GM12878 (cell line): ENCODE data around the gene BPI. TPM values are rescaled to one million over a fixed set of nuclear protein-coding genes. Genes with fewer than 3 reads are reported as not detected.
A peak's percentile ranks its signal among the peaks of the same experiment; 100 is the strongest.

ENCODE experiments used
- ATAC-seq: fragments of 200-7000 bp; cut with Tn5 transposase; 3 replicates; pipeline ENCODE4 v1.9.1; 2020; ENCODE audit warnings: mild to moderate bottlenecking, moderate library complexity
- BruUV-seq: library from RNA; stranded (reverse); fragments of 400-500 nt; replicated peaks from 2 replicates; lab custom pipeline; 2021; lab: Mats Ljungman, UMichigan
- CTCF ChIA-PET: fragments of 300-600 bp; sonication (Branson Sonifier 250); formaldehyde crosslinking; extraction: SDS; loops from one replicate; lab custom pipeline; 2021; ENCODE audit warnings: inconsistent platforms; lab: Yijun Ruan, JAX
- POLR2A ChIA-PET: fragments of 350-600 bp; formaldehyde crosslinking; extraction: SDS; loops from one replicate; lab custom pipeline; 2021; ENCODE audit warnings: inconsistent platforms; lab: Charles Lee
- RAD21 ChIA-PET: fragments of 300-600 bp; sonication (Branson Sonifier 250); formaldehyde crosslinking; loops from one replicate; lab custom pipeline; 2023; ENCODE audit warnings: antibody characterized with exemption; ENCODE audit not compliant: unreplicated experiment; lab: Charles Lee
- SMC1A ChIA-PET: fragments of 300-600 bp; sonication (Branson Sonifier 250); formaldehyde crosslinking; loops from one replicate; lab custom pipeline; 2023; ENCODE audit not compliant: unreplicated experiment, uncharacterized antibody; lab: Charles Lee
- DNase-seq: peaks from one replicate; pipeline ENCODE4 v3.0.0-alpha.2; 2011; ENCODE audit warnings: low read depth, low spot score
- FAIRE-seq: peaks from 3 replicates; lab custom pipeline; 2011; peaks lifted over from hg19 to GRCh38; lab: Jason Lieb, UNC
- H2AFZ ChIP-seq: 2 replicates; pipeline ENCODE4 v1.6.0; 2011; ENCODE audit warnings: low read depth, low read length, control low read depth; ENCODE audit not compliant: control insufficient read depth
- H3K27ac ChIP-seq: 2 replicates; pipeline ENCODE4 v1.5.1; 2011; ENCODE audit warnings: control low read depth; ENCODE audit not compliant: control insufficient read depth, insufficient read depth
- H3K27me3 ChIP-seq, 2 experiments: replicated peaks in 1 of 2; 2 replicates each; pipeline versions ENCODE4 v1.6.0 to v1.6.1; 2011; ENCODE audit warnings: low read length in 1 of 2; ENCODE audit not compliant: control insufficient read depth in 2 of 2, insufficient read depth in 2 of 2
- H3K36me3 ChIP-seq, 2 experiments: 2 replicates each; pipeline ENCODE4 v1.5.1; 2011; ENCODE audit warnings: low read length in 1 of 2; ENCODE audit not compliant: control insufficient read depth in 2 of 2, insufficient read depth in 2 of 2
- H3K4me1 ChIP-seq: 2 replicates; pipeline ENCODE4 v1.6.1; 2011; ENCODE audit warnings: mild to moderate bottlenecking, low read length, moderate library complexity, mixed read lengths; ENCODE audit not compliant: control insufficient read depth, insufficient read depth
- H3K4me2 ChIP-seq: 2 replicates; pipeline ENCODE4 v1.6.0; 2011; ENCODE audit warnings: control low read depth; ENCODE audit not compliant: control insufficient read depth, insufficient read depth
- H3K4me3 ChIP-seq: fragments of 200-600 bp; sonication (generic); 2 replicates; pipeline ENCODE4 v1.5.1; 2016
- H3K79me2 ChIP-seq: 2 replicates; pipeline ENCODE4 v1.6.0; 2011; ENCODE audit warnings: low read length; ENCODE audit not compliant: control insufficient read depth, insufficient read depth
- H3K9ac ChIP-seq: 2 replicates; pipeline ENCODE4 v1.8.0; 2011; ENCODE audit warnings: low read length, control low read depth, mixed read lengths; ENCODE audit not compliant: control insufficient read depth, insufficient read depth
- H3K9me3 ChIP-seq: replicated peaks from 3 replicates; pipeline ENCODE4 v1.5.1; 2011; ENCODE audit warnings: mild to moderate bottlenecking, low read length; ENCODE audit not compliant: control insufficient read depth, insufficient read depth
- H4K20me1 ChIP-seq: 2 replicates; pipeline ENCODE4 v1.6.0; 2011; ENCODE audit not compliant: control insufficient read depth, insufficient read depth
- ATF7 ChIP-seq: fragments of 450-650 bp; IDR thresholded peaks from 2 replicates; pipeline ENCODE4 v1.6.1; 2016; ENCODE audit warnings: low read depth, mild to moderate bottlenecking
- DPF2 ChIP-seq: fragments of 450-650 bp; IDR thresholded peaks from 2 replicates; pipeline ENCODE4 v1.6.1; 2017; ENCODE audit warnings: mild to moderate bottlenecking
- GABPA ChIP-seq: IDR thresholded peaks from 2 replicates; pipeline ENCODE4 v1.6.1; 2014; ENCODE audit warnings: antibody characterized with exemption, low read depth, mild to moderate bottlenecking, inconsistent platforms
- SIN3A ChIP-seq: IDR thresholded peaks from 2 replicates; pipeline ENCODE4 v1.6.1; 2012; ENCODE audit warnings: low read depth, low read length, improper control_type of control experiment
- SPI1 ChIP-seq: IDR thresholded peaks from 2 replicates; pipeline ENCODE4 v1.6.1; 2011; ENCODE audit warnings: low read depth, mild to moderate bottlenecking, low read length, moderate library complexity, borderline replicate concordance; ENCODE audit not compliant: insufficient read depth
- WGBS: methylation state at CpG from one replicate; pipeline ENCODE4 v1.1.6; 2016; ENCODE audit warnings: low lambda C conversion rate; ENCODE audit not compliant: insufficient replicate concordance, insufficient coverage; ENCODE audit errors: missing lambda C conversion rate; 5-methylcytosine and 5-hydroxymethylcytosine counted together
- in situ Hi-C: fragments of 300-500 bp; cut with MboI; formaldehyde crosslinking; loops from 9 replicates; pipeline ENCODE4 v1.14.3; 2018; ENCODE audit warnings: mixed read lengths
- intact Hi-C: fragments of 100-400 bp; cut with micrococcal nuclease; formaldehyde crosslinking; loops from one replicate; pipeline ENCODE4 v1.14.2; 2022; ENCODE audit not compliant: unreplicated experiment
- polyA plus RNA-seq, 11 experiments: library from polyadenylated mRNA; depleted of rRNA in 4 of 11; unstranded in 6 of 11; stranded (reverse) in 5 of 11; fragments of >200 nt; fragmentation: Nextera tagmentation in 4 of 11; fragmentation: Illumina TruSeq in 1 of 11; extraction: Ambion mirVana in 4 of 11; extraction: Trizol in 1 of 11; gene quantifications; 1 replicate in 1 of 11; 2 replicates in 10 of 11; pipeline versions ENCODE4 v1.2.1 to v1.2.3, GENCODE V29; 2011 to 2016; ENCODE audit warnings: inconsistent platforms in 2 of 11, missing spikeins in 2 of 11, low read depth in 1 of 11
- total RNA-seq, 4 experiments: library from RNA; depleted of rRNA in 3 of 4; stranded (reverse); fragments of >200 nt in 3 of 4; fragmentation: Illumina TruSeq in 1 of 4; extraction: Trizol in 1 of 4; gene quantifications; 2 replicates each; pipeline versions ENCODE4 v1.2.1 to v1.2.3, GENCODE V29; 2013 to 2021
- TF ChIP-seq, protein P1 (sequence below): fragments of 450-650 bp; IDR thresholded peaks from 2 replicates; pipeline ENCODE4 v1.6.1; 2014; ENCODE audit warnings: mild to moderate bottlenecking
- TF ChIP-seq, protein P2 (sequence below): IDR thresholded peaks from 2 replicates; pipeline ENCODE4 v1.6.1; 2011; ENCODE audit warnings: mild to moderate bottlenecking, low read depth, low read length, moderate library complexity; ENCODE audit not compliant: insufficient replicate concordance
- TF ChIP-seq, protein P3 (sequence below): fragments of 450-650 bp; IDR thresholded peaks from 2 replicates; pipeline ENCODE4 v1.6.1; 2016; ENCODE audit warnings: mild to moderate bottlenecking

BPI gene
- total and polyA plus RNA-seq, 10 of the 15 experiments (the other 5 are each of a cell fraction or from before 2014, with no cell fraction given), result not detected

DNA sequence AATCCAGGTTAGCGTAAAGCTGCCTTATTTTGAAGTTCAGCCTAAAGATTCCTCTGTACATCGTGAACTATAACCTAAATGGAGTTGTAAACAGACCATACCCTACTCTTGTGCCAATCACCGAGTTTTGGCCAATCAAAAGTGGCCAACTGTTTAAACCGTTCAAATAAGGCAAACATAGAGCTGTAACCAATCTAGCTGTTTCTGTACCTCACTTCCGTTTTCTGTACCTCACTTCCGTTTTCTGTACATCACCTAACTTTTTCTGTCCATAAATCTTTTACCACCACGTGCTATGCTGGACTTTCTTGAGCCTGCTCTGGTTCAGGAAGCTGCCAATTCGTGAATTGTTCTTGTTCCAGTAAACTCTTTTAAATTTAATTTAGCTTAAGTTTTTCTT lies 82.0 kb downstream of the BPI start:
- Histone ChIP-seq H4K20me1 (no peaks in the 10 kb centered on the region), H3K79me2 (no peaks in the 10 kb centered on the region), H3K36me3 (no peaks in the 10 kb centered on the region), H3K9ac (no peak overlapping the region)
- ChIA-PET POLR2A (no interaction called here), SMC1A (no interaction called here)
- no peak for FAIRE-seq
- TF ChIP-seq ATF7 (no peak), SIN3A (no peak), GABPA (peak; percentile 54; the same call in 1 of the 2 replicates), SPI1 (peak; percentile 45; the same call in 1 of the 2 replicates), DPF2 (no peak)
- TF ChIP-seq, protein P1, sequence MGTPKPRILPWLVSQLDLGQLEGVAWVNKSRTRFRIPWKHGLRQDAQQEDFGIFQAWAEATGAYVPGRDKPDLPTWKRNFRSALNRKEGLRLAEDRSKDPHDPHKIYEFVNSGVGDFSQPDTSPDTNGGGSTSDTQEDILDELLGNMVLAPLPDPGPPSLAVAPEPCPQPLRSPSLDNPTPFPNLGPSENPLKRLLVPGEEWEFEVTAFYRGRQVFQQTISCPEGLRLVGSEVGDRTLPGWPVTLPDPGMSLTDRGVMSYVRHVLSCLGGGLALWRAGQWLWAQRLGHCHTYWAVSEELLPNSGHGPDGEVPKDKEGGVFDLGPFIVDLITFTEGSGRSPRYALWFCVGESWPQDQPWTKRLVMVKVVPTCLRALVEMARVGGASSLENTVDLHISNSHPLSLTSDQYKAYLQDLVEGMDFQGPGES, result no peak
- TF ChIP-seq, protein P2, sequence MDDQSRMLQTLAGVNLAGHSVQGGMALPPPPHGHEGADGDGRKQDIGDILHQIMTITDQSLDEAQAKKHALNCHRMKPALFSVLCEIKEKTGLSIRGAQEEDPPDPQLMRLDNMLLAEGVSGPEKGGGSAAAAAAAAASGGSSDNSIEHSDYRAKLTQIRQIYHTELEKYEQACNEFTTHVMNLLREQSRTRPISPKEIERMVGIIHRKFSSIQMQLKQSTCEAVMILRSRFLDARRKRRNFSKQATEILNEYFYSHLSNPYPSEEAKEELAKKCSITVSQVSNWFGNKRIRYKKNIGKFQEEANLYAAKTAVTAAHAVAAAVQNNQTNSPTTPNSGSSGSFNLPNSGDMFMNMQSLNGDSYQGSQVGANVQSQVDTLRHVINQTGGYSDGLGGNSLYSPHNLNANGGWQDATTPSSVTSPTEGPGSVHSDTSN, result peak; percentile 27
- TF ChIP-seq, protein P3, sequence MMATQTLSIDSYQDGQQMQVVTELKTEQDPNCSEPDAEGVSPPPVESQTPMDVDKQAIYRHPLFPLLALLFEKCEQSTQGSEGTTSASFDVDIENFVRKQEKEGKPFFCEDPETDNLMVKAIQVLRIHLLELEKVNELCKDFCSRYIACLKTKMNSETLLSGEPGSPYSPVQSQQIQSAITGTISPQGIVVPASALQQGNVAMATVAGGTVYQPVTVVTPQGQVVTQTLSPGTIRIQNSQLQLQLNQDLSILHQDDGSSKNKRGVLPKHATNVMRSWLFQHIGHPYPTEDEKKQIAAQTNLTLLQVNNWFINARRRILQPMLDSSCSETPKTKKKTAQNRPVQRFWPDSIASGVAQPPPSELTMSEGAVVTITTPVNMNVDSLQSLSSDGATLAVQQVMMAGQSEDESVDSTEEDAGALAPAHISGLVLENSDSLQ, result peak; percentile 84
- TF ChIP-seq, all 136 proteins: peak for 4
- CTCF ChIA-PET, result interaction anchor here (1.2 to 1.3 kb wide), 2 partner anchors 12 to 160 kb away, joined by 3 read pairs; no protein-coding TSS in a partner anchor
- no peaks in the 10 kb centered on the region for H3K4me1 ChIP-seq
- 42% methylated on average over 8 of the region's 8 CpGs for WGBS
- RAD21 ChIA-PET, result no interaction called here
- peak overlapping the region; percentile 34; the same call in 1 of the 2 replicates for H2AFZ ChIP-seq
- no peak overlapping the region for H3K4me2 ChIP-seq
- DNase-seq, result no peak
- intact Hi-C loops, result no loop called here
- ATAC-seq, result no peak
- no peak overlapping the region for H3K4me3 ChIP-seq
- H3K9me3 ChIP-seq, result peaks cover 3% of the 10 kb centered on the region; the same call in 2 of the 3 replicates
- in situ Hi-C loops, result no loop called here
- no peaks in the 10 kb centered on the region for H3K27me3 ChIP-seq
- H3K27ac ChIP-seq, result no peak overlapping the region
- no TSS peak for BruUV-seq
